DOHH2 (cell line): ENCODE results near the gene MRPL11.
"Not testable (repeated sequence)": the region's sequence is repeated elsewhere in the genome, so short reads cannot be mapped to it uniquely, and the experiment has no call there.

Experiments
- H3F3A ChIP-seq: fragments of 200-600 bp; sonication (generic), shearing (Covaris generic); 2 replicates; pipeline ENCODE4 v1.6.0; 2016; ENCODE audit warnings: antibody characterized with exemption, mild to moderate bottlenecking; ENCODE audit not compliant: control insufficient read depth, insufficient read depth
- H3K27ac ChIP-seq: fragments of 200-600 bp; sonication (generic); 2 replicates; pipeline ENCODE4 v1.5.1; 2014; ENCODE audit warnings: low read depth, mild to moderate bottlenecking, low read length, moderate library complexity
- H3K27me3 ChIP-seq: fragments of 200-600 bp; sonication (generic); 2 replicates; pipeline ENCODE4 v1.6.1; 2014; ENCODE audit warnings: mild to moderate bottlenecking, low read length, mixed read lengths; ENCODE audit not compliant: control insufficient read depth
- H3K36me3 ChIP-seq: fragments of 200-600 bp; sonication (generic); 2 replicates; pipeline ENCODE4 v1.6.1; 2014; ENCODE audit warnings: mild to moderate bottlenecking, low read length, moderate library complexity, mixed read lengths; ENCODE audit not compliant: control insufficient read depth
- H3K4me1 ChIP-seq: fragments of 200-600 bp; sonication (generic); 2 replicates; pipeline ENCODE4 v1.6.1; 2014; ENCODE audit warnings: mild to moderate bottlenecking, low read length, mixed read lengths; ENCODE audit not compliant: control insufficient read depth
- H3K4me2 ChIP-seq: fragments of 200-600 bp; sonication (generic); 2 replicates; pipeline ENCODE4 v1.6.0; 2014; ENCODE audit warnings: mild to moderate bottlenecking, low read length, moderate library complexity
- H3K4me3 ChIP-seq: fragments of 200-600 bp; sonication (generic); 2 replicates; pipeline ENCODE4 v1.5.1; 2014; ENCODE audit warnings: mild to moderate bottlenecking, low read length, mixed read lengths
- H3K79me2 ChIP-seq: fragments of 200-600 bp; sonication (generic); 2 replicates; pipeline ENCODE4 v1.6.1; 2014; ENCODE audit warnings: mild to moderate bottlenecking, low read length, mixed read lengths; ENCODE audit not compliant: control insufficient read depth
- H3K9me2 ChIP-seq: fragments of 200-600 bp; sonication (generic); replicated peaks from 2 replicates; pipeline ENCODE4 v1.6.1; 2014; ENCODE audit warnings: mild to moderate bottlenecking, low read length, mixed read lengths; ENCODE audit not compliant: control insufficient read depth
- H3K9me3 ChIP-seq: fragments of 200-600 bp; sonication (generic); 2 replicates; pipeline ENCODE4 v1.6.1; 2014; ENCODE audit warnings: antibody characterized with exemption, low read length, mixed read lengths; ENCODE audit not compliant: control insufficient read depth, insufficient read depth
- H4K20me1 ChIP-seq: fragments of 200-600 bp; sonication (generic); 2 replicates; pipeline ENCODE4 v1.6.0; 2014; ENCODE audit warnings: low read depth, mild to moderate bottlenecking, antibody characterized with exemption, low read length, moderate library complexity; ENCODE audit not compliant: control insufficient read depth, insufficient read depth
- CTCF ChIP-seq: fragments of 200-600 bp; sonication (generic); IDR thresholded peaks from one replicate; pipeline ENCODE4 v1.5.1; 2014; ENCODE audit warnings: antibody characterized with exemption, mild to moderate bottlenecking, low read depth, low read length; ENCODE audit not compliant: poor library complexity, severe bottlenecking
- EZH2phosphoT487 ChIP-seq: fragments of 200-600 bp; sonication (generic); IDR thresholded peaks from 2 replicates; pipeline ENCODE4 v1.6.1; 2017; ENCODE audit warnings: borderline replicate concordance, mild to moderate bottlenecking, antibody characterized with exemption, low read length, moderate library complexity, mixed read lengths

MRPL11 gene

GRCh38 chr11:66465373-66466224, 27.0 kb upstream of the MRPL11 start:
- Histone ChIP-seq H3K79me2 (no peaks in the 10 kb centered on the region), H3K27me3 (peaks cover 9% of the 10 kb centered on the region), H3F3A (peaks cover 7% of the 10 kb centered on the region), H3K9me2 (no peaks in the 10 kb centered on the region), H4K20me1 (no peaks in the 10 kb centered on the region), H3K4me2 (peak overlapping the region; percentile 85), H3K36me3 (no peaks in the 10 kb centered on the region), H3K4me1 (peaks cover 33% of the 10 kb centered on the region), H3K4me3 (peak overlapping the region; percentile 75), H3K9me3 (peaks cover 4% of the 10 kb centered on the region; the same call in 1 of the 2 replicates), H3K27ac (no peak overlapping the region)
- TF ChIP-seq CTCF, result no peak
- no peak for TF ChIP-seq EZH2phosphoT487

GRCh38 chr11:66464916-66465315, 26.3 kb upstream of the MRPL11 start:
- Histone ChIP-seq H3K4me2 (no peak overlapping the region), H3K27me3 (peaks cover 9% of the 10 kb centered on the region), H3K36me3 (no peaks in the 10 kb centered on the region), H3F3A (peaks cover 7% of the 10 kb centered on the region), H4K20me1 (no peaks in the 10 kb centered on the region), H3K79me2 (no peaks in the 10 kb centered on the region), H3K27ac (no peak overlapping the region), H3K4me1 (peaks cover 33% of the 10 kb centered on the region), H3K9me3 (peaks cover 4% of the 10 kb centered on the region; the same call in 1 of the 2 replicates), H3K9me2 (no peaks in the 10 kb centered on the region), H3K4me3 (no peak overlapping the region)
- no peak for TF ChIP-seq EZH2phosphoT487
- no peak for TF ChIP-seq CTCF

- H3F3A ChIP-seq, H3K79me2 ChIP-seq, H3K9me3 ChIP-seq, H3K9me2 ChIP-seq, H3K4me3 ChIP-seq, H3K27me3 ChIP-seq, H3K36me3 ChIP-seq, H3K4me2 ChIP-seq, H3K27ac ChIP-seq, H4K20me1 ChIP-seq: not testable (repeated sequence)
- H3K4me1 ChIP-seq, result peaks cover 40% of the 10 kb centered on the region
These were observed 25.5 kb upstream of the MRPL11 start for GRCh38 chr11:66464116-66464515.

GRCh38 chr11:66462911-66463310, 24.3 kb upstream of the MRPL11 start:
- H4K20me1 ChIP-seq, result no peaks in the 10 kb centered on the region
- H3K4me1 ChIP-seq, result peaks cover 51% of the 10 kb centered on the region
- H3K27ac ChIP-seq, result no peak overlapping the region
- H3K4me3 ChIP-seq, result no peak overlapping the region
- no peaks in the 10 kb centered on the region for H3K79me2 ChIP-seq
- H3K9me2 ChIP-seq, result no peaks in the 10 kb centered on the region
- no peak for TF ChIP-seq EZH2phosphoT487
- TF ChIP-seq CTCF, result no peak
- H3K36me3 ChIP-seq, result no peaks in the 10 kb centered on the region
- no peak overlapping the region for H3K4me2 ChIP-seq
- peaks cover 4% of the 10 kb centered on the region; the same call in 1 of the 2 replicates for H3K9me3 ChIP-seq
- H3F3A ChIP-seq, result peaks cover 7% of the 10 kb centered on the region
- peaks cover 14% of the 10 kb centered on the region for H3K27me3 ChIP-seq
